ENCODE data around the gene KCTD5.

KCTD5 gene

DNA sequence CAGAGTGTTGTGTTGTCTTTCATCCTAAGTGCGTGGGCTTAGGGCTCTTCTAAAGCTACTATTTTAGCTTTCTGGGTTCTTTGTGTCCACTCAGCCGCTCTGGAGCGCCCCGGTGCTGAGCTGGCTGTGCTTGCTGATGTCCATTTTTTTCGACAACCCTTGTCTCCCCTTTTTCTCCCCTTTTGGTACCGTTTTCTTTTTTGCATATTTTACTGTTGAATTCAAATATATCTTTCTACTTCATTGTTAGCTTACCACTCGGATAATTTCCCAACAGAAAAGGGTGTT is 71.4 kb downstream of the KCTD5 start:
- peak overlapping the region; percentile 94 for H3K4me3 ChIP-seq (replicated peaks; ENCODE audit: low read depth, low read length)
- DNase-seq (ENCODE audit: low read depth) = no peak
- TF ChIP-seq, protein P1, sequence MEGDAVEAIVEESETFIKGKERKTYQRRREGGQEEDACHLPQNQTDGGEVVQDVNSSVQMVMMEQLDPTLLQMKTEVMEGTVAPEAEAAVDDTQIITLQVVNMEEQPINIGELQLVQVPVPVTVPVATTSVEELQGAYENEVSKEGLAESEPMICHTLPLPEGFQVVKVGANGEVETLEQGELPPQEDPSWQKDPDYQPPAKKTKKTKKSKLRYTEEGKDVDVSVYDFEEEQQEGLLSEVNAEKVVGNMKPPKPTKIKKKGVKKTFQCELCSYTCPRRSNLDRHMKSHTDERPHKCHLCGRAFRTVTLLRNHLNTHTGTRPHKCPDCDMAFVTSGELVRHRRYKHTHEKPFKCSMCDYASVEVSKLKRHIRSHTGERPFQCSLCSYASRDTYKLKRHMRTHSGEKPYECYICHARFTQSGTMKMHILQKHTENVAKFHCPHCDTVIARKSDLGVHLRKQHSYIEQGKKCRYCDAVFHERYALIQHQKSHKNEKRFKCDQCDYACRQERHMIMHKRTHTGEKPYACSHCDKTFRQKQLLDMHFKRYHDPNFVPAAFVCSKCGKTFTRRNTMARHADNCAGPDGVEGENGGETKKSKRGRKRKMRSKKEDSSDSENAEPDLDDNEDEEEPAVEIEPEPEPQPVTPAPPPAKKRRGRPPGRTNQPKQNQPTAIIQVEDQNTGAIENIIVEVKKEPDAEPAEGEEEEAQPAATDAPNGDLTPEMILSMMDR (IDR thresholded peaks at IDR 0.05; ENCODE audit: low read length, missing control alignments) = no peak

DNA sequence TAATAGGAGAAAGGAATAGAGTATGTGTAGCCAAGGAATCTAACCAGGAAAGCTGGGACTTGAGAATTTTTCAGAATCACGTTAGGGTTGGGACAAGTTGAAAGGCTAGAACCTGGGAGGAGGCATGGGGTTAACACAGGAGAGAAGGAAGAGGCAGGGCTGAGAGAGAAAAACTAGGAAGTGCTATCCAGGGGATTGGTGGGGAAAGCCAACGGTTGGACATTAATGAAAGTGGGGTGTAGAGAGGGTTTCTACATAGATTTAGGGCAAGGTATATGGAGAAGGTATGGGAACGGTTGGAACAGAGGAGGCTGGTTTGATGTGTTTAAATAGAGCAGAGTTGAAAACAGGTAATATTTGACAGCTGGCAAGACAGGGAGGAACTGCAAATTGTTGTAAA is 72.8 kb downstream of the KCTD5 start:
- TF ChIP-seq, protein P1 (IDR thresholded peaks at IDR 0.05; ENCODE audit: low read length, missing control alignments) = no peak
- DNase-seq (ENCODE audit: low read depth) = no peak
- peak overlapping the region; percentile 94 for H3K4me3 ChIP-seq (replicated peaks; ENCODE audit: low read depth, low read length)

DNA sequence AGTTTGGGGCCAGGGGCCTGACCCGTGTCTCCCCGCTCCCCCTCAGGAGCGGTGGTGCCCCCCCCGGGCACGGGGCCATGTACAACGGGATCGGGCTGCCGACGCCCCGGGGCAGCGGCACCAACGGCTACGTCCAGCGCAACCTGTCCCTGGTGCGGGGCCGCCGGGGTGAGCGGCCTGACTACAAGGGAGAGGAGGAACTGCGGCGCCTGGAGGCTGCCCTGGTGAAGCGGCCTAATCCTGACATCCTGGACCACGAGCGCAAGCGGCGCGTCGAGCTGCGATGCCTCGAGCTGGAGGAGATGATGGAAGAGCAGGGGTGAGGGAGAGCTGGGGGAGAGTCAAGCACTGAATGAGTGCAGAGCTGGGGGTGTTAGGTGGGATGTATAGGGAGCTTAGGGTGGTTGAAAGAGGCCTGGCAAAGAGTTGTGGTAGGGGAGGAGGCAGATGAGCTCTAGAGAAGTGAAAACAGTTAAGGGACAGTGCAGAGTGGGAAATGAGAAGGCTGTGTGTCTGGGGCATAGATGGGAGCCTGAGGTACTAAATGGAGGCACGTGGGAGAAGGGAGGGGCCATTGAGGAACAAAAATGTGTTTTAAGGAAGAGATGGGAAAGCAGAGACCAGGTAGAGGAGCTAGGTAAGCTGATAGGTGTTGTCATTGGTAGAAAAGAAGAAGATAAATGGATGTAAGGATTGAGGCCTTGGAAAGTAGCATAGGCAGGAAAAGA is 74.1 kb downstream of the KCTD5 start:
- H3K4me3 ChIP-seq (replicated peaks; ENCODE audit: low read depth, low read length) = no peak overlapping the region
- DNase-seq (ENCODE audit: low read depth) = no peak
- TF ChIP-seq, protein P1 (IDR thresholded peaks at IDR 0.05; ENCODE audit: low read length, missing control alignments) = no peak

DNA sequence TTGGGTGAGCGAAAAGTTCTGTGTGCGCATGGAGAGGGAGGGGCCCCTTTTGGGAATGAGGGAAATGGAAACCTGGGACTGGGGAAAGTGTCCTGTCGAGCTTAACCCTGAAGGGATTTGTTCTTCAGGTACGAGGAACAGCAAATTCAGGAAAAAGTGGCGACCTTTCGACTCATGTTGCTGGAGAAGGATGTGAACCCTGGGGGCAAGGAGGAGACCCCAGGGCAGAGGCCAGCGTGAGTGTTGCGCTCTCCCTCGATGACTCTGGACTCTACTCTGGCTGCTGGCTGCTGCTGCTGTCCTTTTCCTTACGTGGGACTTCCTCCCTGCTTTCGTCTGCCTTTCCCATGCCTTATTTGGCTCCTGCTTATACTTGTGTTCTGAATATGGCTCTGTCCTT is 75.0 kb downstream of the KCTD5 start:
- no peak overlapping the region for H3K4me3 ChIP-seq (replicated peaks; ENCODE audit: low read depth, low read length)
- DNase-seq (ENCODE audit: low read depth) = no peak
- TF ChIP-seq, protein P1 (IDR thresholded peaks at IDR 0.05; ENCODE audit: low read length, missing control alignments) = no peak

All from fibroblast of pulmonary artery (primary cell).